Liver (tissue), 3 donors: ENCODE measurements around the gene IRAK1.

Experiments used
- EGR1 ChIP-seq, 2 donors: IDR thresholded peaks; 2 replicates each; pipeline ENCODE4 v1.6.1; 2016 to 2018; ENCODE audit warnings: antibody characterized with exemption in 2 of 2, low read depth in 2 of 2
- TAF1 ChIP-seq: conservative IDR thresholded peaks from 2 replicates; pipeline ENCODE4 v1.6.1; 2016; ENCODE audit warnings: antibody characterized with exemption, mild to moderate bottlenecking
- TF ChIP-seq, protein P1 (sequence below): fragments of 150-350 bp; IDR thresholded peaks from 2 replicates; pipeline ENCODE4 v1.5.1; 2017; ENCODE audit warnings: improper control_type of control experiment, low read depth, low read length; ENCODE audit not compliant: missing input control
- TF ChIP-seq, protein P2 (sequence below): IDR thresholded peaks from 2 replicates; pipeline ENCODE4 v1.6.1; 2016; ENCODE audit warnings: antibody characterized with exemption
- donor health status: healthy.
- donor health status: healthy.

- no peak for TF ChIP-seq TAF1
- TF ChIP-seq, protein P1, sequence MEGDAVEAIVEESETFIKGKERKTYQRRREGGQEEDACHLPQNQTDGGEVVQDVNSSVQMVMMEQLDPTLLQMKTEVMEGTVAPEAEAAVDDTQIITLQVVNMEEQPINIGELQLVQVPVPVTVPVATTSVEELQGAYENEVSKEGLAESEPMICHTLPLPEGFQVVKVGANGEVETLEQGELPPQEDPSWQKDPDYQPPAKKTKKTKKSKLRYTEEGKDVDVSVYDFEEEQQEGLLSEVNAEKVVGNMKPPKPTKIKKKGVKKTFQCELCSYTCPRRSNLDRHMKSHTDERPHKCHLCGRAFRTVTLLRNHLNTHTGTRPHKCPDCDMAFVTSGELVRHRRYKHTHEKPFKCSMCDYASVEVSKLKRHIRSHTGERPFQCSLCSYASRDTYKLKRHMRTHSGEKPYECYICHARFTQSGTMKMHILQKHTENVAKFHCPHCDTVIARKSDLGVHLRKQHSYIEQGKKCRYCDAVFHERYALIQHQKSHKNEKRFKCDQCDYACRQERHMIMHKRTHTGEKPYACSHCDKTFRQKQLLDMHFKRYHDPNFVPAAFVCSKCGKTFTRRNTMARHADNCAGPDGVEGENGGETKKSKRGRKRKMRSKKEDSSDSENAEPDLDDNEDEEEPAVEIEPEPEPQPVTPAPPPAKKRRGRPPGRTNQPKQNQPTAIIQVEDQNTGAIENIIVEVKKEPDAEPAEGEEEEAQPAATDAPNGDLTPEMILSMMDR: no peak
- TF ChIP-seq, protein P2, sequence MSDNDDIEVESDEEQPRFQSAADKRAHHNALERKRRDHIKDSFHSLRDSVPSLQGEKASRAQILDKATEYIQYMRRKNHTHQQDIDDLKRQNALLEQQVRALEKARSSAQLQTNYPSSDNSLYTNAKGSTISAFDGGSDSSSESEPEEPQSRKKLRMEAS: no peak
- TF ChIP-seq EGR1 (IDR thresholded peaks at IDR 0.05; ENCODE audit: low read depth in 2 of 2): no peak
These were observed 26.6 kb downstream of the IRAK1 start for GRCh38 chrX:153993079-153993478.
